ENCODE data around the gene SPNS2.

SPNS2 gene

DNA sequence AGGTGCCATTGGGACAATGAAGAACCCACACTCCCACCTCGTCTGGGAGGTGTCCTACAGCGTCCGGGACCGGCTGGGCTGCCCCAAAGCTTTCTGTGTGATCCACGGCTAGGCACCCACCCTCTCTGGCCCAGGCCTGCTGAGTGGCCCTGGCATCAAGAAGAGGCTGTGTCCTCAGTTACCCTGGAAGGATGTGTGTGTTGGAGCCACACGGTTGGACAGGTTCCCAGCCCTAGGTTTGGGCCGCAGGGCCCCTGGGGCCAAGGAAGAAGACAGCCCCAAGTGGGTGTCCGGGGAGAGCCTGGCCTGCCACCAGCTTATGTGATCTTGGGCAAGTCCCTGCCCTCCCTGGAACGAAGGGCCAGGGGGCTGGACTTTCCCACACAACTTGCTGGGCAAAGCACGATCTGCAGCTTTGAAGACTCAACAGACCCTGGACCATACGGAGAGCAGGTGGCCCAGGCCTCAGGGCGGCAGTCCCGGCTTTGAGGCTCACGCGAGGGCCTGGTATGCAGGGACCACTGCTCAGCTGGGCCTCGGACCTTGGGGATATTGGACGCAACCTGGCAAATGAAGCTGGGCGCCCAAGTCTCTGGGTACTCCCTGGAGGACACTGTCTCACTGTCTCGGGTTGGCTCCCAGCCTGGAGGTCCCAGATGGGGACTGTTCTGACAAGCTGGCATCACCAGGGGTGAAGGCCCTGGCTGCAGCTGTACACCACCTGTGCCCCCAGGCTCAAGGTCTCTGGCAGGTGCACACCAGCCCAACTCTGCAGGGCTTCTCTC lies 39.0 kb downstream of the SPNS2 start:
- DNase-seq (ENCODE audit: low spot score) = no peak

DNA sequence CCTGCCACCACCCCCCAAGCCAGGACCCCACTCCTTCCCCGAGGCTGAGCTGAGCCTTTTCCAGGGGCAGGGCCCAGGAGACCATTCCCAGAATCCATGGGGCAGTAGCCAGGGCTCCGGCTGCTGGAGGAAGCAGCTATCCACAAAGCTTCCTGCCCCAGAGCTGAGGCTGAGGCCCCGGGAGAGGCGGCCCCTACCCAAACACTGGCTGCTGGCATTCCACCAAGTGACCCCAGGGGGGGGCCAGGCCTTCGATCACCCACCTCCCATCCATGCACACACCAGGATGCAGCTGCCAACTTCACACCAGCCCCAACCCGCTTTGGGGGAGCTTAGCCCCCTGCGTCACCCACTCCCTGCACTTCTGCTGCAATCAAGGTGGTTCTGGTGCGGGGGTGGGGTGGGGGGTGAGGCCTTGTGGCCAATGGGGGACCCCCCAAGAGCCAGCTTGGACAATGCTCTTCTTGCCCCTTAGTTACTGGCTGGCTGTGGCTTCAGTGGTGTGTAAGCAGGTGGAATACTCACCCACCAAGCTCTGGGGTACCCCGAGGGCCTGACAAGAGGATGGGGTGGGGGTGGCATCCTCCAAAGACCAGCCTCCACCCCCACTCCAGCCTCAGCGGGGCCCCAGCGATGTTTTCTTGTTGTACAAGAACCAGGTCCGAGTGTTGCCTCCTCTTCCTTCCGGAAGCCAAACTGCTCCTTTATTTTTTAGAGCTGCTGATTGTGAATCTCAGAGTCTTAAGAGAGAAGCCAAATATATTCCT lies 39.7 kb downstream of the SPNS2 start:
- no peak for DNase-seq (ENCODE audit: low spot score)

DNA sequence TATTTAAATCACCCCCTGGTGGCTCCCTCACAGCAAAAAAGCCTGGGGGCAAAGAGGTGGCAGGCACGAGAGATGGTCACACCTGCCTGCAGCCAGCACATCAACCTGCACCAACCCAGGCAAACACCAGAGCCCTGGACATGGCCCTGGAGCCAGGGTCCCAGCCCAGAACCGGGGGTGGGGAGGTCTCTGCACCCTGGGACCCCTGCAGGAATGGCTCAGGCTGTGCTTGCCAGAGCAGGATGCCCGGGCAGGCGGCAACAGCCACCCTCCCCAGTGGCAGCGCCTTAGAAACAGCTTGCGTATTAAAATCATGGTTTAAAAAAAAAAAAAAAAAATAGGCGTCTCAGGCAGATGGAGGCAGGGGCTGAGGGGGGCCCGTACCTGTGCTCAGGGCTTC lies 40.3 kb downstream of the SPNS2 start:
- no peak for DNase-seq (ENCODE audit: low spot score)

DNA sequence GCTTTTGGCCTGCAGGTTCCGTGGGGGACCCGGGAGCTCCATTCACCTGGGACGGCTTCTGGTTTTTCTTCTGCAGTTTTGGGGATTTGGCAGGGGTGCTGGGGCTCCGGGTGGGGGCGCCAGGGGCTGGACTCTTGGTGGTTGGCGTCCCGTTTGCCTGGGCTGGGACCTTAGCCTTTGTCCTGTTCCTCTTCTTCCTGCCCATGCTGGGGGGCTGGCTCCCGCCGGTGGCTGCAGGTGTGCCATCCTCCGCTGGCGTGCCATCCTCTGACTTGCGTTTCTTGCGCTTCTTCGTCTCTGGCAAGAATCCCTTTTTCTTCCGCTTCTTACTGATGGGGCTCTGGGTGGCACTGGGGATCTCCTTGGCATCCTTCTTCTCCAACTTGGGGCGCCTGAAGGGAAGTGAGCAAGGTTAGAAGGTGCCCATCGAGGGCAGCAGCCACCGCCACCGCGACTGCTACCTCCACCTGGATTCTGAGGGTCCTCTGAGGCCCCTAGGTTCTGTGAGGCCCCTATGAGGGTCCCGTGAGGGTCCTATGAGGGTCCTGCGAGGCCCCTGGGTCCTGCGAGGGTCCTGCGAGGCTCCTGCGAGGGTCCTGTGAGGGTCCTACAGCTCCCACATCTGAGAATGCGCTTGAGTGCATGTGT lies 41.0 kb downstream of the SPNS2 start:
- no peak for DNase-seq (ENCODE audit: low spot score)

DNA sequence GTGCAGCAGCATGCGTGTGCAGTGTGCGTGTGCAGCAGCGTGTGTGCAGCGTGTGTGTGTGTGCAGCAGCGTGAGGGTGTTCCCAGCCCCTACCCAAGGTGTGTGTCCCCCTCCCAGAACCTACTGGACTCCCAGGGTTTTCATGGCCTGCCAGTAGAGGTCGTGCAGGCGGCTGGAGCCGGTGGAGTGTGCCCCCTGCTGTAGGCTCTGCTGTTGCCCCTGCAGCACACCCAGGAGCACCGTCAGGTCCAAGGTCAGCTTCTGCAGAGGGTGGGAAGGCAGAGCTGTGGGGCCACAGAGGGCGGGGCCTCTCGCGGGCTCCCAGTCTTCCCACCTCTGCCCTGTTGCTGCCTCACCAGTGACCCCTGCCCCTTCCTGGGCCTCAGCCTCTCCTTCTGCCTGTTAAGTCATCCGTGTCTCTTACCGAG lies 41.6 kb downstream of the SPNS2 start:
- DNase-seq (ENCODE audit: low spot score) = no peak

DNA sequence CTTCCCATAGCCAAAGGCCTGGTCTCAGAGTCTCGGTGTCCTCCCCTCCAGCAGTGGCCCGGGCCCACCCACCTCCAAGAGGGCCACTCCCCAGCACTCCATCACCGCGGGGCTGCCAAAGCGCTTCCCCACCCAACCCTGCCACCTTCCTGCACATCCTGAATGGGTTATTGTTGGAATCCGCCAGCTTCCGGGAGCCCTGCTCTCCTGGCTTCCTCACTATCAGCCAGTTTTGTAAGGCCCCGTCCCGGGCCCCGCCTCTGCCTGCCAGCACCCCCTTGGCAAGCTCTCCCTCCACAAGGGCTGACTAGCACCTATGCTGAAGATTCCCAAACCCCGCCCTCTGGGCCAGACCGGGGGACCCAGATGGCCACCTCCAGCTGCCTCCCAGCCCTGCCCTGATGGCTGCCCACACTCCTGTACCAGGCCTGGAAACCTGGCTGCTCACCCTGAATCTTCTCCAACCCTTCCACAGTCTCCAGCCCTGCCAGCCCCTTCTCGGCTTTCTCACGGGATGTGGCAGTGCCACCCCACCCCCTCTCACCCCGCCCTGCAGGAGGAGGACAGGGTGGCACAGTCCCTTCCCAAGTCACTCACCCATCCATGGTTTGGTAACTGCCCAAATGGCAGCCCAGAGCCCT lies 42.1 kb downstream of the SPNS2 start:
- no peak for DNase-seq (ENCODE audit: low spot score)

DNA sequence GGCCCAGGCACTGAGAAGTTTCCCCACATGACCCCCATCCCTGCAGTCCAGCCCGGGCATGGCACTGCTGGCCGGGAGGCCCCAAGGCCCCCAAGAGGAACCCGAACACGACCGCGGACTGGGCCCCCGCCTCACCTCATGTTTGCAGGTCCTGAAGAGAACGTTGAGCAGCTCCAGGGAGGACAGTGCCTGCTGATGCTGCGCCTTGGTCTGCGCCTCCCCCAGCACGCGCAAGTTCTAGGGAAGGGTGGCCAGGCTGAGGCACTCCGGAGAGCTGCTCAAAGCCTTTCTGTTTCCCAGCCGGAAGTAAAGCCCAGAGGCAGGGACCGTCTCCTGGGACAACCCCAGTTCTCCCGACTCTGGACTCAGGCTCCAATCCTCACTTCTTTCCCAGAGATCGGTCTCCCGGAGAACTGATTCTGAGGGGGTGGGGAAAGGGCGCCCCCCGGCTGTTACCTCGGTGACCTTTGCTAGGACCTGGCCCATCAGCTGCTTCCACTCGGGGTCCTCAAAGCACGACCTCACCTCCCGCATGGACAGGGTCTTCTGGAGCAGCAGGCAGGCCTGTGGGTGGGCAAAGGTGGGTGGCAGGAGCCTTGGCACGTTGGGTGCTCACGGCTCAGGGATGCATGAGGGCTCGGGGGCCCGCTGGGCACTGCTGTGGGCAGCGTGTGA lies 42.8 kb downstream of the SPNS2 start:
- DNase-seq (ENCODE audit: low spot score) = no peak

DNA sequence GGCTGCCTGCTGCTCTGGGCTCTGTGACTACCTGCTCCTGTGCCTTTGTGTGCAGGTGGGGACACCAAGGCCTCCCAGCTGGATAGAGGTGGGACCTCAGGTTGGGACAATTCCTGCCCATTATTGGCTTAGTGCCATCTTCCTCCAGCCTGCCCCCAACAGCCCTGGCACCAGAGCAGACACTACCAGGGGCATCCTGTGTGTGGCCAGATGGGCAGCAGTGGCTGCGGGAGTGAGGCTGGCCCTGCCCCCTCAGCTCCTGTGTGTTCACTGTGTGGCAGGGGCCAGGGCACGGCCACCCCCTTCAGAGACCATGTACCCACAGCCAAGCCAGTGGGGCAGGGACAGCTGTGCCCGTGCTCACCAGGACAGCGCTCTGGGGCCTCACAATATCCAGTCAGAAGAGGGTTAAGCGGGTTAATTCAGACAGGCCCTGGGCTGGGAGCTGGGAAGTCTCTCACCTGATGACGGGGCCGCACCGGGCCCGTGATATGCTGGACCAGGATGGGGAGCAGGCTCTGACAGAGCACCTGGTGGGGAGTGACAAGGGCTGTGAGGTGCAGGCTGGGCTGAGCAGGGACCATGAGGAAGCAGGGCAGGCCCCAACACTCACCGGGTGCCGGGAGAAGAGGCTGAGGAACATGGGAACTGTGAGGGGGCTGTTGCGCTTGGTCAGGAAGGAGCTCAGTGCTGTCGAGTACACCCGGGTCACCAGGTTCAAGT lies 43.5 kb downstream of the SPNS2 start:
- no peak for DNase-seq (ENCODE audit: low spot score)

DNA sequence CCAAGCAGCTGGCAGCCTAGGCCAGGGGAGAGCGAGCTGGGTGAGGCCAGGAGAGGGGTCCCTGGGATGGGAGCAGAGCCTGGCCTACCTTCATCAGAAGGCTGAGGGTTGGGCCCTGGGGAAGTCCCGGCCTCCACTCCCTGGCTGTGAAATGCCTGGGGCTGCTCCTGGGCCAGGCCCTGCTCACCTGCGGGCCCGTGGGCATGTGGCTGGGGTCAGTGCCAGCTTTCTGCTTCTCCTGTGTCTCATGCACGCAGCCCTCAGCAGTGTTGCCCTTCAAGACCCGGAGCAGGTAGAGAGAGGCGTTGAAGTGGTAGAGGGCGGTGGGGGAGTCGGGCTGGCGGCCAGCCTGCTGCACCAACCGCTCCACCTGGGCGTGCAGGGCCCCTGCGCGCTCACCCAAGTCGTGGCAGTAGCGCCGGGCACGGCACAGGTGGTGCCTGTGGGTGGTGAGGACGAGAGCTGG lies 44.1 kb downstream of the SPNS2 start:
- DNase-seq (ENCODE audit: low spot score) = no peak

DNA sequence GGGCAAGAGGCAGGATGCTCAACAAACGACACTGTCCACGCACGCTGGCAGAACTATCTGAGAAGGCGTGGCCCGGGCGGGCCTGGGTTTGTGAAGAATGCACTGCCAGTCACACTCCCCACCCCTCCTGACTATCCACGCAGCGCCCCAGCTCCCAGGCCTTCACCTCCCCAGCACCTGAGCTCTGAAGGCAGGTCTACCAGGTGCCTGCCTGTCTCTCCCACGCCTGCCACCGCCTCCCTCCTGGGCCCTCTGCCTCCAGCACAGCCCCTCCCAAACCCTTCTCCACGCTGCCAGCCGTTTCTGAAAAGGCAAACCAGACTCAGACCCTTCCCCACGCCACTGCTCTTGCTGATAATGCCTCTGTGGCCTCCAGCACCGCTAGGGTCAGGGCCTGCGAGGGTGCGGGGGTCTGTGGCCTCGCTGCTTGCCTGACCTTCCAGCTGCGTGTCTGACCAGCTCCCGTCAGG lies 44.9 kb downstream of the SPNS2 start:
- DNase-seq (ENCODE audit: low spot score) = no peak

DNA sequence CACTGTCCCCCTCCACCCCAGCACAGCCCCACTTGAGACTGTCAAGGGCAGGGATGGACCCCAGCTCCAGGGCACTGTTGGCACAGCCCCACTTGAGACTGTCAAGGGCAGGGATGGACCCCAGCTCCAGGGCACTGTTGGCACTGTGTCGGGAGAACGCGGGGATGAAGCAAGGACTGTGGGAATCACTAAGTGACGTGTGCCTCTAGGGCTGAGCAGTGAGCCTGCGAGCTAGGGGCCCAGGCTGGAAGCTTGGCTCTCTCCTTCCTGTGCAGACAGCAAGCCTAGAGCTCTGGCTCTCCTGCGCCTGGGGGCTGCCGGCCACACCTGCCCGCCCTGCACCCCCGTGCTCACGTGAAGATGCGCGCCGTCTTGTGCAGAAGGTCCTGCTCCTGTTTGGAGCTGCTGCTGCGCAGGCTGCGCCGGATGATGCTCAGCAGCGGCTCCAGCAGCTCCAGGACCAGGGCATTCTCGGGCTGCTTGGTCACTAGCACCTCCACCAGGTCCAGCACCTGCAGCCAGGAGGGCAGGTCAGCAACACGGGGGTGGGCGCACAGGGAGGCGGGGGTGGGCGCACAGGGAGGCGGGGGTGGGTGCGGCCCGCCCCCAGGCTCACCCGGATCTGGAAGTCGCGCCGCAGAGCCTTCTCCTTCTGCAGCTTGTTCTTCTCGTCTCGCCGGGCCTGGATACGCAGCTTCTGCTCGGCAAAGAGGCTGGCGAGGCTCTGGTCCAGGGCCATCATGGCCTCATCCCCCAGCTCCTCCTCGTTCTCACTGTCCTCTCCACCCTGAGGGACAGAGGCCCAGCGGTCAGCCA lies 45.7 kb downstream of the SPNS2 start:
- no peak for DNase-seq (ENCODE audit: low spot score)

DNA sequence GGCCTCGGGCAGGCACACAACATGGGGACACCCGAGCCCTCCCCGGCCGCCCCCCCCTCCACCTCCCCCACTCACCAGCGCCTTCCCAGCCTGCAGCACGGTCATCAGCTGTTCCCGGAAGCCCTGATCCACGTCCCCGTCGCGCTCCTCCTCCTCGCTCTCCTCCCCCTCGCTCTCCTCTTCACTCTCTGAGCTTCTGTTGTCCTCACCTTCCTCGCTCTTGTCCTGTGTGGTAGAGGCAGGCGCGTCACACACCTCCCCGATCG lies 46.2 kb downstream of the SPNS2 start:
- DNase-seq (ENCODE audit: low spot score) = no peak

DNA sequence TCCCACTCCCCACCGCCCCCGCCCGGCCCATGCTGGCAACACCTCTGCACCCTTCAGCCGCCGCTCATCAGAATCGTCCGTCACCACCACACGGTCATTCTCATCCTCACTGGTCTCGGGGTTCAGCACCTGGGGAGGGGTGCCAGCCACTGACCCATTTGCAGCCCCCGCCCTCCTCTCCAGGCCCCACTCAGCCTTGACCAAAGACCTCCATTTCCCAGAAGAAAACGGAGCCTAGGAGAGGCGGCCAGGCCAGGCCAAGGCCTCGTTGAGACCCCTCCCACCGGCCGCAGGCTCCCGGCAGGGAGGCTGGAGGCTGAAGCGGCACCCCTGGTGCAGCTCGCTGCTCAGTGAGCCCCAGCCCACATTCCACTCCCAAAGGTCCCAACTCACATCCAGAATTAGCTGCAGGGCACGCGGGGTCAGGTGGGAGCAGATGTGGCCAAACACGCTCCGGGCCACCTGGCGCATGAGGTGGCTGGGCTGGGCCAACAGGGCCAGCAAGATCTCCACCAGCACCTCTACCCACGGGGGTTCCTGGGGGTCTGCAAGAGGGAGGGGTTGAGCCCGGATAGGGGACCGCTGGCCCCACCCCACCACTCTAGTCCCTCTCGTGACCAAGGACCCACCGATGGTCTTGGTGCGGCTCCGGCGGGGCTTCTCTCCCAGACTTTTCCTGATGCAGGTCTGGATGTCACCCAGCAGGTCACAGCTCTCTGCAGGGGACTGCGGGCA lies 46.7 kb downstream of the SPNS2 start:
- DNase-seq (ENCODE audit: low spot score) = no peak

DNA sequence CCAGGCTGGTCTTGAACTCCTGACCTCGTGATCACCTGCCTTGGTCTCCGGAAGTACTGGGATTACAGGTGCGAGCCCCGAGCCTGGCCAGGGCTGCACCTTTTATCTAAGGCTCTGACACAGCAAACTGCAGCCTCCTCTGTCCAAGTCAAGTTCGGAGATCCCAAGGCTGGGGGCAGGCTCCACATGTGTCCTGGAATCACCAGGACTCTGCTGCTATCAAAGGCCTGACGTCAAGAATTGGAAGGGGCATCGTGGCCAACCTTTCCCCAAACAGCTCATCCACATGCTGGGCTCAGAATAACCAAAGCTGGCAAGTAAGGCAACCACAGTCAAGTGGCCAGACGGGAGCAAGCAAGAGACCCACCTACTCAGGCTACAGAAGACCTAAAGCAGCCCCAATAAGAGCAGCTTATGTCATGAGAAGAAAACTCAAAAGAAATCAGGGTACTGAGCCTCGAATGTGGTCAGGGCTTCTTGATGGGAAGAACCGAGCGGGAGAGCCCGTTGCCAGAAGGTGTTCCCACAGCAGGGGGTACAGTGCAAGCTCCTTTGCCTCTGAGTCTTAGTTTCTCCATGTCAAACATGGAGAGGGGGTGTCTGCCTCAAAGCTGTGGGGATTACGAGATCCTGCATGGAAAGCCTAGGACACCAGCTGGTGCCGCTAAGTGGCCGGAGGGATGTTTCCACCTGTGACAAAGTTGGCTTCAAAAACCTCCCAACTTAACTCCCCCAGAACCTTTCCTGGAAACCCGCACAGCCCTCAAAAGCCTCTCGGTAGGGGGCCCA lies 48.6 kb downstream of the SPNS2 start:
- no peak for DNase-seq (ENCODE audit: low spot score)

DNA sequence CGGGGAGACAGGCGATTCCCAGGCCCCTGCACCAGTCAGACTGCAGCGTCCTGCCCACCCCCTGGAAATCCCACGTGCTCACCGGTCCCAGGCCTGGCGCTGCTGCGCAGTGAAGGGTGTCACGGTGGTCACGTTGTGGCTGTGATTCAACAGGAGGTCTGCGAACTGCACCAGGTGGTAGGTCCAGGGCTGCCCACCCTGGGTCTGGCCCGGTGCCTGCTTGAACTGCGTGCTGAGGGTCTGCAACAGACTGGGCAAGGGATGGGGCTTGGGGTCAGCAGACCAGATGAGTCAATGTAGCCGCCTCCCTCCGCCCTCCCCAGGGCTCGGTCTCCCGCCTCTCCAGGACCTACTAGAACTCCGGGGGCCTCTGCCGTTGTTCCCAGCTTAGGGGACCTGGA lies 49.4 kb downstream of the SPNS2 start:
- no peak for DNase-seq (ENCODE audit: low spot score)

DNA sequence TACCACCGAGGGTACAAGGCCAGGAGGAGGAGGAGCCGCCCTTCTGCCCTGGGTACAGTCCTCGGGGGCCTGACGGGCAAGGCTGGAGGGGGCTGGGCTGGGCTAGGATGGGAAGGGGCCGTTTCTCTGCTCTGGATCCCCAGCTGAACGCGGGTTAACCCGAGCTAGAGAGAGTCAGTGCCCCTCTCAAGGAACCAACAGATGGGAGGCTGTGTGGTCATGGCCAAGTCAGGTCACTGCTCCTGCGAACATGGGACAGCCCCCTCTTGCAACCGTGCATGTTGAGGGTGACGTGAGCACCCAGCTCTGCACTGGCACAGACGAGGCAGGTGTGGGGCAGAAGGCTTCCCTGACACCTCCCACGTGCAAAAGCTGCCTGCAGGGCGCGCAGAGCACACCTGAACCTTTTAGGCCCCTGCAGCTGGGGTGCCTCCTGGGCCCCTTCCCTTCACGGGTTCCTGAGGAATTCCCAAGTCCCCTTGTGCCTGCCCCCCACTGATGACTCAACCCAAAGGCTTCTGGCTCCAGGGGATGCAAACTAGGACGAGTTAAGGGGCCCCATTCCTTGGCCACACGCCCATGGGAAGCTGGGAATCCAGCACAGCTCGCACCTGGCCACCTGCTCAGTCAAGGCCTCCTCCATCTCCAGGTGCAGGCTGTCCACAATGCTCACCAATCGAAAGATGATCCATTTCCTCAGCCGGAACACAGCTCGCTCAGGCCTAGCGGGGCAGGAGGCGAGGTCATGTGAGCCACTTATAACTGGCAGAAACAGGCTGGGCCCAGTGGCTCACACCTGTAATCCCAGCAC lies 50.2 kb downstream of the SPNS2 start:
- DNase-seq (ENCODE audit: low spot score) = no peak

DNA sequence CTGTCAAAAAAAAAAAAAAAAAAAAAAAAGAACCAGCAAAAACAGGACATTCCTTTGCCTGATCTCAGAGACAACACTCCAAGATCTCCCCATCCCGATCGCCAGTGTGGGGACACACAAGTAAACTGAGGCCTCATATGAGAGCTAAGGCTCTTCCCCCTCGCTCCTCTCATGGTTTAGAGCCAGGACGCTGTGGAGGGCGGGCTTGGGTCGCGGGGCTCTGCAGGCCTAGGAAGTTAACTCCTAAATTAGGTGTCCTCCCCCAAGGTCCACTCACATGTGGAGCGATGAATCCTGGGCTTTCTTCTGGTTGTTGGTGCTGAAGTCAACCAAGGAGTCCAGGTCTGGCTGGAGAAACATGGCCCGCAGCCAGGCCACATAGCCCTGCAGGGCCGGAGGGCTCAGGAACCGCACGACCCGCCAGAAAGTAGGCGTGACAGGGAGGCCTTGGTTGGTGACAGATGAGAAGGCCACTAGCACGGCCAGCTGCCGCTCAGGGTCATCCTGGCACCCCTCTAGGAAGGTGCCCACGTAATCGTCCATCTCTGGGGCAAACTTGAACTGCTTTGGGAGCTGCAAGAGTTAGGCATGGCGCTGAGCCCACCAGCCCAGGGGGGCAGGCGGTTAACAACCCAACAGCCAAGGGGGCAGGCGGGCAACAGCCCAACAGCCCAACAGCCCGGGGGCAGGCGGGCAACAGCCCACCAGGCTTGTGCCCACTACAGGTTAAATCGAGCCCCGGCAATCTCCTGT lies 51.3 kb downstream of the SPNS2 start:
- no peak for DNase-seq (ENCODE audit: low spot score)

All from kidney capillary endothelial cell (primary cell).